Thyroid gland (tissue), 4 donors: Measurements from ENCODE around the gene TNS3. TPM values are rescaled to one million over a fixed set of nuclear protein-coding genes. Genes with fewer than 3 reads are reported as not detected.

Source experiments
- DNase-seq, 2 donors: peaks; one replicate each; pipeline ENCODE4 v3.0.0-alpha.2; 2019
- H3K27ac ChIP-seq, 3 donors: fragments of 200-600 bp; sonication (generic); 1 replicate in 2 of 3; 2 replicates in 1 of 3; pipeline ENCODE4 v1.5.1; 2016 to 2019; ENCODE audit warnings: mild to moderate bottlenecking in 1 of 3, moderate library complexity in 1 of 3
- H3K27me3 ChIP-seq: fragments of 200-600 bp; sonication (generic); one replicate; pipeline ENCODE4 v1.5.1; 2019
- H3K36me3 ChIP-seq, 2 donors: fragments of 200-600 bp; sonication (generic); one replicate each; pipeline ENCODE4 v1.5.1; 2016 to 2019
- H3K4me1 ChIP-seq, 2 donors: fragments of 200-600 bp; sonication (generic); one replicate each; pipeline ENCODE4 v1.5.1; 2017 to 2019
- H3K4me3 ChIP-seq, 3 donors: fragments of 200-600 bp; sonication (generic); replicated peaks in 1 of 3; 1 replicate in 2 of 3; 2 replicates in 1 of 3; pipeline ENCODE4 v1.5.1; 2016; ENCODE audit warnings: mild to moderate bottlenecking in 1 of 3
- H3K9me3 ChIP-seq: fragments of 200-600 bp; sonication (generic); one replicate; pipeline ENCODE4 v1.5.1; 2017
- CTCF ChIP-seq, 6 experiments: fragments of 200-600 bp in 3 of 6; fragments of 450-650 bp in 3 of 6; sonication (generic) in 3 of 6; IDR thresholded peaks; one replicate each; pipeline ENCODE4 v1.5.1; 2016 to 2019; ENCODE audit warnings: antibody characterized with exemption in 6 of 6, mild to moderate bottlenecking in 2 of 6, inconsistent platforms in 1 of 6, moderate library complexity in 1 of 6
- POLR2A ChIP-seq, 2 donors: fragments of 450-650 bp; IDR thresholded peaks; one replicate each; pipeline ENCODE4 v1.6.1; 2017; ENCODE audit warnings: antibody characterized with exemption in 2 of 2, mild to moderate bottlenecking in 2 of 2, moderate library complexity in 1 of 2
- WGBS, 2 donors: methylation state at CpG; one replicate each; pipeline ENCODE4 v1.1.5; 2017; 5-methylcytosine and 5-hydroxymethylcytosine counted together
- intact Hi-C: fragments of 100-400 bp; cut with DNase I; formaldehyde crosslinking; loops from one replicate; pipeline ENCODE4 v1.15.1; 2023
- total RNA-seq, 4 donors: library from RNA; depleted of rRNA; stranded (reverse); fragments of >200 nt; gene quantifications; one replicate each; pipeline ENCODE4 v1.2.3, GENCODE V29; 2016

The TNS3 gene
- total RNA-seq, 4 donors from 2014 or later = 65.8 to 93.0 (median 80.7) TPM

- Histone ChIP-seq H3K27ac (peak overlapping the region; percentile 72 to 85 (median 84)), H3K27me3 (no peaks in the 10 kb centered on the region), H3K4me3 (no peak overlapping the region), H3K36me3 (no peaks in the 10 kb centered on the region), H3K4me1 (peaks cover 74 to 90% of the 10 kb centered on the region in 2 donors), H3K9me3 (no peaks in the 10 kb centered on the region)
- TF ChIP-seq CTCF (IDR thresholded peaks at IDR 0.05) = no peak
- TF ChIP-seq POLR2A (IDR thresholded peaks at IDR 0.05) = no peak
- DNase-seq = peak; percentile 42 to 63
- WGBS, 2 donors = 27 to 28% methylated on average over 11 of the region's 11 CpGs
- intact Hi-C loops = loop anchor here (10.0 kb wide), 1 partner anchor 129 kb away; no protein-coding TSS in a partner anchor
Measured at GRCh38 chr7:47573758-47574481, 8.0 kb downstream of the TNS3 start.

GRCh38 chr7:47572939-47573757 lies 8.8 kb downstream of the TNS3 start:
- WGBS, 2 donors = 88 to 90% methylated on average over 19 of the region's 19 CpGs
- DNase-seq = no peak
- TF ChIP-seq CTCF (IDR thresholded peaks at IDR 0.05) = no peak
- no peak for TF ChIP-seq POLR2A (IDR thresholded peaks at IDR 0.05)
- Histone ChIP-seq H3K4me1 (peaks cover 74 to 89% of the 10 kb centered on the region in 2 donors), H3K9me3 (no peaks in the 10 kb centered on the region), H3K27me3 (no peaks in the 10 kb centered on the region), H3K36me3 (no peaks in the 10 kb centered on the region), H3K4me3 (no peak overlapping the region), H3K27ac (peak overlapping the region; percentile 72 to 85 (median 84))
- intact Hi-C loops = loop anchor here (10.0 kb wide), 1 partner anchor 128 kb away; no protein-coding TSS in a partner anchor

GRCh38 chr7:47572094-47572445 lies 9.8 kb downstream of the TNS3 start:
- H3K4me3 ChIP-seq = no peak overlapping the region
- peak overlapping the region; percentile 84 to 96 (median 85) for H3K27ac ChIP-seq
- no peak for DNase-seq
- TF ChIP-seq POLR2A (IDR thresholded peaks at IDR 0.05) = no peak
- TF ChIP-seq CTCF (IDR thresholded peaks at IDR 0.05) = no peak
- intact Hi-C loops = loop anchor here (10.0 kb wide), 1 partner anchor 127 kb away; no protein-coding TSS in a partner anchor
- H3K9me3 ChIP-seq = no peaks in the 10 kb centered on the region
- no peaks in the 10 kb centered on the region for H3K27me3 ChIP-seq
- no peaks in the 10 kb centered on the region for H3K36me3 ChIP-seq
- H3K4me1 ChIP-seq = peaks cover 71 to 89% of the 10 kb centered on the region in 2 donors
- WGBS, 2 donors = 56% methylated on average over 12 to 14 of the region's 14 CpGs

- H3K4me1 ChIP-seq = peaks cover 68 to 88% of the 10 kb centered on the region in 2 donors
- intact Hi-C loops = loop anchor here (10.0 kb wide), 1 partner anchor 127 kb away; no protein-coding TSS in a partner anchor
- DNase-seq = peak; percentile 96
- no peaks in the 10 kb centered on the region for H3K9me3 ChIP-seq
- 10 to 13% methylated on average over 9 to 18 of the region's 24 CpGs for WGBS, 2 donors
- H3K27ac ChIP-seq = peak overlapping the region; percentile 84 to 96 (median 85)
- no peaks in the 10 kb centered on the region for H3K27me3 ChIP-seq
- TF ChIP-seq POLR2A (IDR thresholded peaks at IDR 0.05) (peak in 1 of 2 donors; percentile 80), CTCF (IDR thresholded peaks at IDR 0.05) (peak in 1 of 6 experiments; percentile 36)
- H3K4me3 ChIP-seq = no peak overlapping the region
- H3K36me3 ChIP-seq = no peaks in the 10 kb centered on the region
Measured at GRCh38 chr7:47571331-47572093, 10.4 kb downstream of the TNS3 start.
